ENCODE results near the gene AUTS2.

DNA sequence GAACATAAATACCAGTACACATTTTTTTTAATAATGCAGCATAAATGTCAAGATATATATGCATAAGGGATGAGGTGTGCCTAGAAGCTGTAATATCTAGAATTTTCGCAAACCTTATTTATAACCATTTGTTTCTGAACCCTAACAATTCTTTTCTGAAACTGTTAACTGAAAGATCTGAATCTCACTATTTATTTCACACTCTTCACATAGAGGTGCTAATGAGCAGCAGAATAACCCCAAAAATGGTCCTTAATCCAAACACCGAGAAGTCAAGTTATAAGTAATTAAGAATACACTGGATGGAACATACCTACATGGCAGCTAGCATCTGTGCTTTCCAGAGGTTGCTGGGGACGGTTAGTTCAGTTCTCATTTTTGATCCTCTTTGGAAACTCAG is 742.0 kb downstream of the AUTS2 start:
- TF ChIP-seq CHD4 (IDR thresholded peaks at IDR 0.05) (no peak), POLR2AphosphoS5 (IDR thresholded peaks at IDR 0.05; ENCODE audit: low read length) (no peak), FOXK2 (IDR thresholded peaks at IDR 0.05) (no peak), CBX3 (IDR thresholded peaks at IDR 0.05; ENCODE audit: borderline replicate concordance, low read depth) (no peak), TCF12 (IDR thresholded peaks at IDR 0.05; ENCODE audit: low read depth, low read length) (no peak), ZNF274 (IDR thresholded peaks at IDR 0.05; ENCODE audit: insufficient read depth, insufficient read length) (no peak), SMAD1 (IDR thresholded peaks at IDR 0.05; ENCODE audit: low read depth, partially characterized antibody) (no peak), JUND (IDR thresholded peaks at IDR 0.05; ENCODE audit: low read depth, low read length) (no peak), ESRRA (IDR thresholded peaks at IDR 0.05; ENCODE audit: low read length) (no peak)
- TF ChIP-seq, protein P1, sequence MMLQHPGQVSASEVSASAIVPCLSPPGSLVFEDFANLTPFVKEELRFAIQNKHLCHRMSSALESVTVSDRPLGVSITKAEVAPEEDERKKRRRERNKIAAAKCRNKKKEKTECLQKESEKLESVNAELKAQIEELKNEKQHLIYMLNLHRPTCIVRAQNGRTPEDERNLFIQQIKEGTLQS (IDR thresholded peaks at IDR 0.05; ENCODE audit: borderline replicate concordance, extremely low read depth, low read depth, low read length) = no peak
- TF ChIP-seq, protein P2, sequence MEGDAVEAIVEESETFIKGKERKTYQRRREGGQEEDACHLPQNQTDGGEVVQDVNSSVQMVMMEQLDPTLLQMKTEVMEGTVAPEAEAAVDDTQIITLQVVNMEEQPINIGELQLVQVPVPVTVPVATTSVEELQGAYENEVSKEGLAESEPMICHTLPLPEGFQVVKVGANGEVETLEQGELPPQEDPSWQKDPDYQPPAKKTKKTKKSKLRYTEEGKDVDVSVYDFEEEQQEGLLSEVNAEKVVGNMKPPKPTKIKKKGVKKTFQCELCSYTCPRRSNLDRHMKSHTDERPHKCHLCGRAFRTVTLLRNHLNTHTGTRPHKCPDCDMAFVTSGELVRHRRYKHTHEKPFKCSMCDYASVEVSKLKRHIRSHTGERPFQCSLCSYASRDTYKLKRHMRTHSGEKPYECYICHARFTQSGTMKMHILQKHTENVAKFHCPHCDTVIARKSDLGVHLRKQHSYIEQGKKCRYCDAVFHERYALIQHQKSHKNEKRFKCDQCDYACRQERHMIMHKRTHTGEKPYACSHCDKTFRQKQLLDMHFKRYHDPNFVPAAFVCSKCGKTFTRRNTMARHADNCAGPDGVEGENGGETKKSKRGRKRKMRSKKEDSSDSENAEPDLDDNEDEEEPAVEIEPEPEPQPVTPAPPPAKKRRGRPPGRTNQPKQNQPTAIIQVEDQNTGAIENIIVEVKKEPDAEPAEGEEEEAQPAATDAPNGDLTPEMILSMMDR (IDR thresholded peaks at IDR 0.05 in 2 of 3, conservative IDR thresholded peaks at IDR 0.05 in 1 of 3; ENCODE audit: control insufficient read depth in 2 of 3, extremely low read depth in 1 of 3, insufficient read depth in 1 of 3, low read depth in 3 of 3, low read length in 3 of 3) = no peak

All from GM12878 (cell line).